Neural cell (in vitro differentiated cells): ENCODE measurements around the gene ATP6AP2. TPM values are rescaled to one million over a fixed set of nuclear protein-coding genes. Genes with fewer than 3 reads are reported as not detected.

Experiments
- H2AFZ ChIP-seq: fragments of 200-600, 300-800 bp; sonication (generic), shearing (Covaris generic); 2 replicates; pipeline ENCODE4 v1.6.0; 2014; ENCODE audit warnings: low read depth, mild to moderate bottlenecking, antibody characterized with exemption, low read length, moderate library complexity
- H3F3A ChIP-seq: fragments of 200-600 bp; shearing (Covaris generic); 2 replicates; pipeline ENCODE4 v1.6.1; 2016; ENCODE audit warnings: mild to moderate bottlenecking, moderate library complexity, mixed read lengths, antibody characterized with exemption, low read length; ENCODE audit not compliant: insufficient read depth, poor library complexity, severe bottlenecking
- H3K27ac ChIP-seq: fragments of 200-600, 300-800 bp; sonication (generic), shearing (Covaris generic); 2 replicates; pipeline ENCODE4 v1.5.1; 2014; ENCODE audit warnings: mild to moderate bottlenecking, low read length, moderate library complexity
- H3K27me3 ChIP-seq: fragments of 300-800, 200-600 bp; sonication (generic), shearing (Covaris generic); 2 replicates; pipeline ENCODE4 v1.6.0; 2014; ENCODE audit warnings: mild to moderate bottlenecking, low read depth, low read length, moderate library complexity; ENCODE audit not compliant: insufficient read depth
- H3K36me3 ChIP-seq: fragments of 300-800, 200-600 bp; sonication (generic), shearing (Covaris generic); 2 replicates; pipeline ENCODE4 v1.5.1; 2014; ENCODE audit warnings: mild to moderate bottlenecking, antibody characterized with exemption, low read length, moderate library complexity; ENCODE audit not compliant: insufficient read depth
- H3K4me2 ChIP-seq: fragments of 300-800, 200-600 bp; sonication (generic), shearing (Covaris generic); 2 replicates; pipeline ENCODE4 v1.6.0; 2014; ENCODE audit warnings: mild to moderate bottlenecking, low read length
- H3K4me3 ChIP-seq: fragments of 300-800, 200-600 bp; sonication (generic), shearing (Covaris generic); 2 replicates; pipeline ENCODE4 v1.5.1; 2014; ENCODE audit warnings: mild to moderate bottlenecking, low read length, moderate library complexity
- H3K79me2 ChIP-seq: fragments of 200-600 bp; shearing (Covaris generic); replicated peaks from 2 replicates; pipeline ENCODE4 v1.6.0; 2014; ENCODE audit warnings: mild to moderate bottlenecking, low read length, moderate library complexity; ENCODE audit not compliant: insufficient read depth
- H3K9ac ChIP-seq: fragments of 300-800, 200-600 bp; sonication (generic), shearing (Covaris generic); 2 replicates; pipeline ENCODE4 v1.6.1; 2016; ENCODE audit warnings: mild to moderate bottlenecking, low read length, mixed read lengths
- H3K9me2 ChIP-seq: fragments of 200-600 bp; shearing (Covaris generic); 2 replicates; pipeline ENCODE4 v1.6.1; 2016; ENCODE audit warnings: mild to moderate bottlenecking, low read length, mixed read lengths; ENCODE audit not compliant: insufficient read depth
- H3K9me3 ChIP-seq: fragments of 200-600, 300-800 bp; sonication (generic), shearing (Covaris generic); 2 replicates; pipeline ENCODE4 v1.6.1; 2016; ENCODE audit warnings: mild to moderate bottlenecking, mixed run types, low read length, moderate library complexity, mixed read lengths
- H4K20me1 ChIP-seq: fragments of 200-600 bp; shearing (Covaris generic); 2 replicates; pipeline ENCODE4 v1.6.1; 2016; ENCODE audit warnings: mild to moderate bottlenecking, mixed run types; ENCODE audit not compliant: insufficient read depth
- CTCF ChIP-seq: fragments of 450-650 bp; IDR thresholded peaks from 2 replicates; pipeline ENCODE4 v1.5.1; 2014; ENCODE audit warnings: antibody characterized with exemption, mild to moderate bottlenecking, moderate library complexity; ENCODE audit not compliant: poor library complexity, severe bottlenecking
- EP300 ChIP-seq: fragments of 450-650 bp; conservative IDR thresholded peaks from 2 replicates; pipeline ENCODE4 v1.6.1; 2014; ENCODE audit warnings: antibody characterized with exemption, mild to moderate bottlenecking, moderate library complexity; ENCODE audit not compliant: poor library complexity, severe bottlenecking
- EZH2 ChIP-seq: fragments of 200-600, 300-800 bp; shearing (Covaris generic), sonication (generic); IDR thresholded peaks from 2 replicates; pipeline ENCODE4 v1.6.1; 2014; ENCODE audit warnings: antibody characterized with exemption, low read length, borderline replicate concordance, mild to moderate bottlenecking; ENCODE audit not compliant: insufficient read depth, poor library complexity, severe bottlenecking
- MXI1 ChIP-seq: fragments of 450-650 bp; conservative IDR thresholded peaks from 2 replicates; pipeline ENCODE4 v1.6.1; 2014; ENCODE audit warnings: antibody characterized with exemption, mild to moderate bottlenecking; ENCODE audit not compliant: poor library complexity, severe bottlenecking
- POLR2AphosphoS5 ChIP-seq: IDR thresholded peaks from 2 replicates; pipeline ENCODE4 v1.6.1; 2012
- RAD21 ChIP-seq: fragments of 450-650 bp; conservative IDR thresholded peaks from 2 replicates; pipeline ENCODE4 v1.6.1; 2014; ENCODE audit warnings: antibody characterized with exemption, mild to moderate bottlenecking, moderate library complexity
- REST ChIP-seq: IDR thresholded peaks from 2 replicates; pipeline ENCODE4 v1.6.1; 2012; ENCODE audit warnings: borderline replicate concordance
- SMC3 ChIP-seq: fragments of 450-650 bp; conservative IDR thresholded peaks from 2 replicates; pipeline ENCODE4 v1.6.1; 2014; ENCODE audit warnings: antibody characterized with exemption, mild to moderate bottlenecking, moderate library complexity; ENCODE audit not compliant: poor library complexity
- TAF1 ChIP-seq: IDR thresholded peaks from 2 replicates; pipeline ENCODE4 v1.6.1; 2012; ENCODE audit warnings: low read depth
- polyA plus RNA-seq: library from polyadenylated mRNA; depleted of rRNA; stranded (reverse); fragments of >200 nt; gene quantifications from 2 replicates; pipeline ENCODE4 v1.2.3, GENCODE V29; 2014

ATP6AP2 gene
- polyA plus RNA-seq, 1 donor from 2014 or later, result 236 TPM

GRCh38 chrX:40644176-40644575 is 63.4 kb downstream of the ATP6AP2 start:
- no peak overlapping the region for H3K4me3 ChIP-seq
- H3K9ac ChIP-seq, result no peak overlapping the region
- no peaks in the 10 kb centered on the region for H3F3A ChIP-seq
- no peaks in the 10 kb centered on the region for H3K9me2 ChIP-seq
- no peaks in the 10 kb centered on the region for H4K20me1 ChIP-seq
- no peaks in the 10 kb centered on the region for H3K9me3 ChIP-seq
- no peak overlapping the region for H3K27ac ChIP-seq
- H2AFZ ChIP-seq, result no peak overlapping the region
- peaks cover 3% of the 10 kb centered on the region for H3K79me2 ChIP-seq
- H3K4me2 ChIP-seq, result no peak overlapping the region
- H3K36me3 ChIP-seq, result no peaks in the 10 kb centered on the region
- no peaks in the 10 kb centered on the region for H3K27me3 ChIP-seq
- TF ChIP-seq MXI1, result no peak
- TF ChIP-seq REST, result no peak
- TF ChIP-seq SMC3, result no peak
- no peak for TF ChIP-seq CTCF
- TF ChIP-seq POLR2AphosphoS5, result no peak
- TF ChIP-seq EP300, result no peak

DNA sequence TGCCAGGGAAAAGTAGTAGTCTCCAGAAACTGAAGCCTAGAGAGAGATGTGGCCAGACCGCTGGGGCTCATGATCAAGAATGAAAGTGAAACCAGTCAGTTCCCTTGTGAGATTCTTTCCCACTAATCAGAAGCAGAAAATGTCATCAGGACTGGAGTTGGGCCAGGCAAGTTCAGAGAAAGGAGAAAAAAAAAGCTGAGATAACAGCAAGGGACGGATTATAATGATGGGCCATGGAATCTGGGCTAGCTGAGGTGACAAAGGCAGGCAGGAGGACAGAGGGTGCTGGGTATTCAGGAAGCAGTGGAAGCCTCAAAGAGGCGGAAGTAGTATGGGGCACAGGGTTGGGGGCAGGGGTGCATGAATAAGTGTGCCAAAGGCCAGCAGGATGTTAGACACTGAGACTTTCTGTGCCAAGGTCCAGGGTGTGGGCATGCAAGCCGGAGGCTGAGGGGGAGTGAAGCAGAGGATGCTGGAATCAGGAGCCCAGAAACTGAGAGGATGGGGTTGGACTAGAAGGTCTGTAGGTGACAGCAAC is 64.1 kb downstream of the ATP6AP2 start:
- Histone ChIP-seq H3K27me3 (no peaks in the 10 kb centered on the region), H2AFZ (no peak overlapping the region), H3K36me3 (no peaks in the 10 kb centered on the region)

More for the DNA sequence above, 64.1 kb downstream of the ATP6AP2 start:
- TF ChIP-seq EZH2 (no peak), RAD21 (no peak), MXI1 (no peak), TAF1 (no peak), REST (no peak), CTCF (no peak), SMC3 (no peak), EP300 (no peak), POLR2AphosphoS5 (no peak)
- Histone ChIP-seq H3K9me3 (no peaks in the 10 kb centered on the region), H3K79me2 (peaks cover 3% of the 10 kb centered on the region), H3K27ac (no peak overlapping the region), H3K4me3 (peak overlapping the region; percentile 31), H3K9me2 (no peaks in the 10 kb centered on the region), H3K4me2 (no peak overlapping the region), H3F3A (no peaks in the 10 kb centered on the region), H4K20me1 (no peaks in the 10 kb centered on the region), H3K9ac (no peak overlapping the region)
